COLO668 (cell line): ENCODE results near the gene BARD1.

ENCODE experiments used
- DNase-seq: peaks from one replicate; lab custom pipeline; 2025; ENCODE audit not compliant: unreplicated experiment; lab: John Stamatoyannopoulos, UW

BARD1 gene

GRCh38 chr2:214676421-214677089 is 132.9 kb downstream of the BARD1 start:
- DNase-seq: no peak
